ENCODE results near the gene SMYD3. TPM values are rescaled to one million over a fixed set of nuclear protein-coding genes. Genes with fewer than 3 reads are reported as not detected.

SMYD3 gene
- total RNA-seq, 1 donor from 2014 or later, result 35.4 TPM

- TF ChIP-seq CTCF (IDR thresholded peaks at IDR 0.05; ENCODE audit: unreplicated experiment), result no peak
- DNase-seq (ENCODE audit: low spot score), result no peak
- Mint-ChIP-seq H3K27me3 (ENCODE audit: unreplicated experiment) (peaks cover 5% of the 10 kb centered on the region), H3K4me1 (ENCODE audit: unreplicated experiment) (peaks cover 3% of the 10 kb centered on the region), H3K4me3 (ENCODE audit: unreplicated experiment) (no peak overlapping the region), H3K36me3 (ENCODE audit: low read depth, unreplicated experiment) (no peaks in the 10 kb centered on the region), H3K27ac (ENCODE audit: unreplicated experiment) (no peak overlapping the region), H3K9me3 (ENCODE audit: unreplicated experiment) (no peaks in the 10 kb centered on the region)
Measured at GRCh38 chr1:246004301-246004700, 502.8 kb downstream of the SMYD3 start.

GRCh38 chr1:246003442-246003730, 503.7 kb downstream of the SMYD3 start:
- no peaks in the 10 kb centered on the region for H3K9me3 Mint-ChIP-seq (ENCODE audit: unreplicated experiment)
- H3K36me3 Mint-ChIP-seq (ENCODE audit: low read depth, unreplicated experiment), result no peaks in the 10 kb centered on the region
- H3K27ac Mint-ChIP-seq (ENCODE audit: unreplicated experiment), result no peak overlapping the region
- TF ChIP-seq CTCF (IDR thresholded peaks at IDR 0.05; ENCODE audit: unreplicated experiment), result peak; percentile 4
- DNase-seq (ENCODE audit: low spot score), result no peak
- peaks cover 3% of the 10 kb centered on the region for H3K4me1 Mint-ChIP-seq (ENCODE audit: unreplicated experiment)
- peaks cover 5% of the 10 kb centered on the region for H3K27me3 Mint-ChIP-seq (ENCODE audit: unreplicated experiment)
- H3K4me3 Mint-ChIP-seq (ENCODE audit: unreplicated experiment), result no peak overlapping the region

- no peak overlapping the region for H3K27ac Mint-ChIP-seq (ENCODE audit: unreplicated experiment)
Measured at GRCh38 chr1:246002725-246003441, 504.2 kb downstream of the SMYD3 start.

GRCh38 chr1:246001837-246002230, 505.2 kb downstream of the SMYD3 start:
- Mint-ChIP-seq H3K27ac (ENCODE audit: unreplicated experiment) (no peak overlapping the region), H3K36me3 (ENCODE audit: low read depth, unreplicated experiment) (no peaks in the 10 kb centered on the region), H3K27me3 (ENCODE audit: unreplicated experiment) (peaks cover 5% of the 10 kb centered on the region), H3K4me3 (ENCODE audit: unreplicated experiment) (no peak overlapping the region), H3K9me3 (ENCODE audit: unreplicated experiment) (no peaks in the 10 kb centered on the region), H3K4me1 (ENCODE audit: unreplicated experiment) (peaks cover 9% of the 10 kb centered on the region)
- no peak for DNase-seq (ENCODE audit: low spot score)
- TF ChIP-seq CTCF (IDR thresholded peaks at IDR 0.05; ENCODE audit: unreplicated experiment), result no peak

More at GRCh38 chr1:246002725-246003441, 504.2 kb downstream of the SMYD3 start:
- peak; percentile 93 for TF ChIP-seq CTCF (IDR thresholded peaks at IDR 0.05; ENCODE audit: unreplicated experiment)
- Mint-ChIP-seq H3K4me3 (ENCODE audit: unreplicated experiment) (no peak overlapping the region), H3K36me3 (ENCODE audit: low read depth, unreplicated experiment) (no peaks in the 10 kb centered on the region), H3K9me3 (ENCODE audit: unreplicated experiment) (no peaks in the 10 kb centered on the region), H3K4me1 (ENCODE audit: unreplicated experiment) (peaks cover 3% of the 10 kb centered on the region), H3K27me3 (ENCODE audit: unreplicated experiment) (peaks cover 5% of the 10 kb centered on the region)
- peak; percentile 91 for DNase-seq (ENCODE audit: low spot score)

- H3K4me1 Mint-ChIP-seq (ENCODE audit: unreplicated experiment), result peaks cover 9% of the 10 kb centered on the region
- no peak overlapping the region for H3K4me3 Mint-ChIP-seq (ENCODE audit: unreplicated experiment)
- no peaks in the 10 kb centered on the region for H3K9me3 Mint-ChIP-seq (ENCODE audit: unreplicated experiment)
- H3K36me3 Mint-ChIP-seq (ENCODE audit: low read depth, unreplicated experiment), result no peaks in the 10 kb centered on the region
- H3K27ac Mint-ChIP-seq (ENCODE audit: unreplicated experiment), result no peak overlapping the region
- peaks cover 5% of the 10 kb centered on the region for H3K27me3 Mint-ChIP-seq (ENCODE audit: unreplicated experiment)
- no peak for DNase-seq (ENCODE audit: low spot score)
- no peak for TF ChIP-seq CTCF (IDR thresholded peaks at IDR 0.05; ENCODE audit: unreplicated experiment)
Measured at GRCh38 chr1:246001142-246001836, 505.8 kb downstream of the SMYD3 start.

Data from endothelial cell (in vitro differentiated cells).